ENCODE results near the gene SPP2. TPM values are rescaled to one million over a fixed set of nuclear protein-coding genes. Genes with fewer than 3 reads are reported as not detected.

SPP2 gene
- total and polyA plus RNA-seq, 9 of the 15 experiments (the other 6 are each of a cell fraction or from before 2014, with no cell fraction given): not detected

GRCh38 chr2:234116010-234116409, 65.5 kb downstream of the SPP2 start (continued):
- TF ChIP-seq ZNF174 (CRISPR knock-in tag; IDR thresholded peaks at IDR 0.05): no peak
- TF ChIP-seq TCFL5 (CRISPR knock-in tag; conservative IDR thresholded peaks at IDR 0.05): no peak

- ChIA-PET CTCF (ENCODE audit: low intra/inter-chr PET ratio) (no interaction called here), POLR2A (no interaction called here)
- Histone ChIP-seq H3K27me3 (ENCODE audit: control insufficient read depth in 2 of 2, insufficient read depth in 2 of 2, low read length in 2 of 2) (no peaks in the 10 kb centered on the region), H3K9ac (ENCODE audit: insufficient read depth in 1 of 2, low read depth in 2 of 2, low read length in 2 of 2) (no peak overlapping the region), H3K27ac (ENCODE audit: extremely low read depth, low read depth, low read length) (no peak overlapping the region), H3K4me2 (ENCODE audit: insufficient read depth, low read length) (no peak overlapping the region), H3K9me3 (replicated peaks; ENCODE audit: control insufficient read depth, insufficient read depth, low read depth, low read length) (no peaks in the 10 kb centered on the region), H2AFZ (ENCODE audit: low read depth, low read length) (no peak overlapping the region), H3K4me3 (no peak overlapping the region), H3K9me1 (ENCODE audit: control insufficient read depth, insufficient read depth, low read length) (no peaks in the 10 kb centered on the region), H4K20me1 (replicated peaks; ENCODE audit: control insufficient read depth, insufficient read depth, low read length) (no peaks in the 10 kb centered on the region), H3K4me1 (replicated peaks in 1 of 2; ENCODE audit: control insufficient read depth in 2 of 2, insufficient read depth in 2 of 2, low read length in 2 of 2) (no peaks in the 10 kb centered on the region), H3K36me3 (ENCODE audit: control insufficient read depth, insufficient read depth, low read length) (no peaks in the 10 kb centered on the region), H3K79me2 (ENCODE audit: control insufficient read depth, insufficient read depth, low read length) (no peaks in the 10 kb centered on the region)
- 33% methylated on average over 1 of the region's 1 CpG for WGBS (ENCODE audit: insufficient coverage, low coverage, missing lambda C conversion rate)
- FAIRE-seq: no peak
- no peak for TF ChIP-seq SREBF1 (IDR thresholded peaks at IDR 0.05; ENCODE audit: borderline replicate concordance, low read depth, low read length)
- TF ChIP-seq ZBTB2 (IDR thresholded peaks at IDR 0.05): no peak
- TF ChIP-seq E2F1 (CRISPR knock-in tag; IDR thresholded peaks at IDR 0.05): no peak
- no peak for TF ChIP-seq ZC3H11A (IDR thresholded peaks at IDR 0.05; ENCODE audit: low read depth, low read length)
- TF ChIP-seq ZNF57 (CRISPR knock-in tag; IDR thresholded peaks at IDR 0.05): no peak
- no peak for TF ChIP-seq ZNF583 (CRISPR knock-in tag; IDR thresholded peaks at IDR 0.05)
- TF ChIP-seq XRCC4 (IDR thresholded peaks at IDR 0.05; ENCODE audit: extremely low read depth, insufficient read depth, insufficient read length): no peak
- TF ChIP-seq CREBBP (IDR thresholded peaks at IDR 0.05; ENCODE audit: low read depth, low read length): no peak
- no peak for TF ChIP-seq ZNF165 (CRISPR knock-in tag; IDR thresholded peaks at IDR 0.05; ENCODE audit: borderline replicate concordance)
- BruUV-seq (replicated peaks): no TSS peak
- intact Hi-C loops (cut with micrococcal nuclease) (no loop called here), in situ Hi-C loops (cut with MboI) (no loop called here)
- ATAC-seq: no peak
- DNase-seq (ENCODE audit: extremely low read depth in 1 of 4, low spot score in 3 of 4): no peak
Observed at GRCh38 chr2:234121999-234122398, 71.5 kb downstream of the SPP2 start.

Data from K562 (cell line).